ENCODE results near the gene ARHGAP19. TPM values are rescaled to one million over a fixed set of nuclear protein-coding genes. Genes with fewer than 3 reads are reported as not detected.

Gene ARHGAP19
- total and polyA plus RNA-seq, 2 donors (not counting 3 experiments of a cell fraction or from before 2014, with no cell fraction given): 6.8 to 20.0 TPM

GRCh38 chr10:97333351-97333600 lies 40.8 kb upstream of the ARHGAP19 start:
- H3K9ac ChIP-seq (replicated peaks; ENCODE audit: extremely low read depth, insufficient read depth, low read length): peak overlapping the region; percentile 97
- CTCF ChIA-PET: interaction anchor here (0.7 to 4.4 kb wide), 21 partner anchors 10 to 295 kb away, joined by 3 to 73 read pairs (median 9); partner anchors contain the start of genes ARHGAP19, FRAT1 and RRP12
- H3K4me2 ChIP-seq (ENCODE audit: insufficient read depth, low read length): peak overlapping the region; percentile 88
- dilution Hi-C loops (cut with MboI; ENCODE audit: extremely low pct_ligation_motif_present, low sequenced_read_pairs) (no loop called here), intact Hi-C loops (cut with micrococcal nuclease) (loop anchor here (1.0 to 10.0 kb wide), 4 partner anchors 22 to 258 kb away; partner anchors contain the start of gene ARHGAP19)
- peaks cover 19 to 28% of the 10 kb centered on the region in 2 experiments for H3K27me3 ChIP-seq (ENCODE audit: control insufficient read depth in 2 of 2, insufficient read depth in 2 of 2, low read length in 2 of 2)
- no peaks in the 10 kb centered on the region for H3K9me1 ChIP-seq (replicated peaks; ENCODE audit: control insufficient read depth, extremely low read depth, insufficient read depth, low read length)
- peaks cover 0 to 5% of the 10 kb centered on the region in 2 experiments for H3K36me3 ChIP-seq (ENCODE audit: control insufficient read depth in 2 of 2, extremely low read depth in 1 of 2, insufficient read depth in 2 of 2, low read length in 2 of 2)
- H3K4me3 ChIP-seq (replicated peaks in 1 of 3; ENCODE audit: insufficient read depth in 1 of 3, low read depth in 1 of 3, low read length in 3 of 3): peak overlapping the region; percentile 32 to 84 (median 80)
- peak overlapping the region; percentile 21 for H2AFZ ChIP-seq (ENCODE audit: low read depth, low read length)
- POLR2A ChIA-PET: interaction anchor here (3.4 kb wide), 1 partner anchor 14 kb away, joined by 10 read pairs; the partner anchor contains the start of gene FRAT1
- no TSS peak for BruUV-seq (replicated peaks)
- no peaks in the 10 kb centered on the region for H3K9me3 ChIP-seq (replicated peaks; ENCODE audit: control insufficient read depth, insufficient read depth, low read length)
- TF ChIP-seq JUN (IDR thresholded peaks at IDR 0.05; ENCODE audit: borderline replicate concordance, insufficient read depth, insufficient read length, low read depth) (no peak), POLR2AphosphoS5 (IDR thresholded peaks at IDR 0.05; ENCODE audit: insufficient read depth, low read depth, low read length) (no peak), CTCF (IDR thresholded peaks at IDR 0.05; ENCODE audit: extremely low read depth in 1 of 2, insufficient read depth in 1 of 2, low read depth in 1 of 2, low read length in 2 of 2) (peak in 1 of 2 donors; percentile 16)
- peaks cover 24% of the 10 kb centered on the region for H3K79me2 ChIP-seq (ENCODE audit: control insufficient read depth, insufficient read depth, low read length)
- peaks cover 11% of the 10 kb centered on the region for H3K4me1 ChIP-seq (ENCODE audit: control insufficient read depth, extremely low read depth, insufficient read depth, low read length)
- peak overlapping the region; percentile 75 for H3K27ac ChIP-seq (ENCODE audit: insufficient read depth, low read depth, low read length)
- DNase-seq (ENCODE audit: low read depth, low spot score) (peak; percentile 64), FAIRE-seq (peak; percentile 43)
- H4K20me1 ChIP-seq (replicated peaks; ENCODE audit: control insufficient read depth, extremely low read depth, insufficient read depth, low read length): no peaks in the 10 kb centered on the region

Data from endothelial cell of umbilical vein (primary cell).